HL-60 (cell line): ENCODE measurements around the gene TMEM30A.

Source experiments
- POLR2AphosphoS5 ChIP-seq: IDR thresholded peaks from 2 replicates; pipeline ENCODE4 v1.6.1; 2012; ENCODE audit warnings: low read depth
- TF ChIP-seq, protein P1 (sequence below): IDR thresholded peaks from one replicate; pipeline ENCODE4 v1.5.1; 2011; ENCODE audit warnings: low read length, control low read depth, inconsistent platforms; ENCODE audit not compliant: insufficient read depth
- TF ChIP-seq, protein P2 (sequence below): IDR thresholded peaks from 2 replicates; pipeline ENCODE4 v1.6.1; 2012; ENCODE audit warnings: low read depth; ENCODE audit not compliant: insufficient replicate concordance

DNA sequence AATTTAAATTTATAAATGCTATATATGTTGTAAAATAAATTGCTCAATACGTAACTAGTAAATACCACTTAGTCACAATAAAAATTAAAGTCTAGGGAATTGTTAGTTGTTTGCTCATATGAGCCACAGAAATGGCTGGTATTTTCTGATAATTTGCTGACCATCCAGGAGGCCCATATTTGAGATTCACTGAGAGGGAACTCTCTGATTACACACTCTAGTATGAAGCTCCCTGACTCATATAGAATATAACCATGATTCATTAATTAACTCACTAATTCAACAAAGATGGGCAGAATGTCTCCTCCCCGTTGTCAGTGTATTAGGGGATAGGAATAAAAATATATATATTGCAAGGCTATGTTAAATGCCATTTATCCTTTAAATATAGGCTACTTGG lies 46.6 kb upstream of the TMEM30A start:
- TF ChIP-seq, protein P1, sequence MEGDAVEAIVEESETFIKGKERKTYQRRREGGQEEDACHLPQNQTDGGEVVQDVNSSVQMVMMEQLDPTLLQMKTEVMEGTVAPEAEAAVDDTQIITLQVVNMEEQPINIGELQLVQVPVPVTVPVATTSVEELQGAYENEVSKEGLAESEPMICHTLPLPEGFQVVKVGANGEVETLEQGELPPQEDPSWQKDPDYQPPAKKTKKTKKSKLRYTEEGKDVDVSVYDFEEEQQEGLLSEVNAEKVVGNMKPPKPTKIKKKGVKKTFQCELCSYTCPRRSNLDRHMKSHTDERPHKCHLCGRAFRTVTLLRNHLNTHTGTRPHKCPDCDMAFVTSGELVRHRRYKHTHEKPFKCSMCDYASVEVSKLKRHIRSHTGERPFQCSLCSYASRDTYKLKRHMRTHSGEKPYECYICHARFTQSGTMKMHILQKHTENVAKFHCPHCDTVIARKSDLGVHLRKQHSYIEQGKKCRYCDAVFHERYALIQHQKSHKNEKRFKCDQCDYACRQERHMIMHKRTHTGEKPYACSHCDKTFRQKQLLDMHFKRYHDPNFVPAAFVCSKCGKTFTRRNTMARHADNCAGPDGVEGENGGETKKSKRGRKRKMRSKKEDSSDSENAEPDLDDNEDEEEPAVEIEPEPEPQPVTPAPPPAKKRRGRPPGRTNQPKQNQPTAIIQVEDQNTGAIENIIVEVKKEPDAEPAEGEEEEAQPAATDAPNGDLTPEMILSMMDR = no peak
- TF ChIP-seq, protein P2, sequence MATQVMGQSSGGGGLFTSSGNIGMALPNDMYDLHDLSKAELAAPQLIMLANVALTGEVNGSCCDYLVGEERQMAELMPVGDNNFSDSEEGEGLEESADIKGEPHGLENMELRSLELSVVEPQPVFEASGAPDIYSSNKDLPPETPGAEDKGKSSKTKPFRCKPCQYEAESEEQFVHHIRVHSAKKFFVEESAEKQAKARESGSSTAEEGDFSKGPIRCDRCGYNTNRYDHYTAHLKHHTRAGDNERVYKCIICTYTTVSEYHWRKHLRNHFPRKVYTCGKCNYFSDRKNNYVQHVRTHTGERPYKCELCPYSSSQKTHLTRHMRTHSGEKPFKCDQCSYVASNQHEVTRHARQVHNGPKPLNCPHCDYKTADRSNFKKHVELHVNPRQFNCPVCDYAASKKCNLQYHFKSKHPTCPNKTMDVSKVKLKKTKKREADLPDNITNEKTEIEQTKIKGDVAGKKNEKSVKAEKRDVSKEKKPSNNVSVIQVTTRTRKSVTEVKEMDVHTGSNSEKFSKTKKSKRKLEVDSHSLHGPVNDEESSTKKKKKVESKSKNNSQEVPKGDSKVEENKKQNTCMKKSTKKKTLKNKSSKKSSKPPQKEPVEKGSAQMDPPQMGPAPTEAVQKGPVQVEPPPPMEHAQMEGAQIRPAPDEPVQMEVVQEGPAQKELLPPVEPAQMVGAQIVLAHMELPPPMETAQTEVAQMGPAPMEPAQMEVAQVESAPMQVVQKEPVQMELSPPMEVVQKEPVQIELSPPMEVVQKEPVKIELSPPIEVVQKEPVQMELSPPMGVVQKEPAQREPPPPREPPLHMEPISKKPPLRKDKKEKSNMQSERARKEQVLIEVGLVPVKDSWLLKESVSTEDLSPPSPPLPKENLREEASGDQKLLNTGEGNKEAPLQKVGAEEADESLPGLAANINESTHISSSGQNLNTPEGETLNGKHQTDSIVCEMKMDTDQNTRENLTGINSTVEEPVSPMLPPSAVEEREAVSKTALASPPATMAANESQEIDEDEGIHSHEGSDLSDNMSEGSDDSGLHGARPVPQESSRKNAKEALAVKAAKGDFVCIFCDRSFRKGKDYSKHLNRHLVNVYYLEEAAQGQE = no peak
- no peak for TF ChIP-seq POLR2AphosphoS5
